Heart left ventricle (tissue), 13 donors: ENCODE data around the gene GPR173.

Experiments used
- POLR2A ChIP-seq, 2 donors: fragments of 450-650 bp; IDR thresholded peaks; one replicate each; pipeline ENCODE4 v1.6.1; 2017; ENCODE audit warnings: antibody characterized with exemption in 2 of 2, mild to moderate bottlenecking in 2 of 2, moderate library complexity in 2 of 2
- TF ChIP-seq, protein P1 (sequence below), 12 donors: fragments of 200-600 bp; sonication (generic) in 4 of 12; IDR thresholded peaks; one replicate each; pipeline versions ENCODE4 v1.5.0 to v1.8.0; 2018 to 2022; ENCODE audit warnings: antibody characterized with exemption in 12 of 12, mild to moderate bottlenecking in 5 of 12
- donor health status: ischemic (EF 13 %, LVEDD 7.1; RV severe dilation, severe dysfunction).
- donor health status: DM: no; HTN: yes; CAD: no.
- donor health status: DM: no; HTN: no; CAD: no.
- donor health status: ischemic (EF 25% LVEDD 6.9; RV normal size, moderate dysfunction).
- donor health status: ischemic (EF 25% LVEDD 5.7; RV mildly dilated, moderate dysfunction).
- donor health status: ischemic (EF 35%, LVEDD 5.7; RV mildly dilated, moderate dysfunction).
- donor health status: nonischemic (EF 11% LVEDD 7.7; RV severe dilation, severe dysfunction).
- donor health status: DM: yes; HTN: yes; CAD: no.
- donor health status: PGD.
- donor health status: ischemic (EF 29% LVEDD 5.4; RV normal size, mild dysfunction).
- donor health status: nonischemic (EF 23%, LVEDD 6.1; RV moderate dilation, normal function).

DNA sequence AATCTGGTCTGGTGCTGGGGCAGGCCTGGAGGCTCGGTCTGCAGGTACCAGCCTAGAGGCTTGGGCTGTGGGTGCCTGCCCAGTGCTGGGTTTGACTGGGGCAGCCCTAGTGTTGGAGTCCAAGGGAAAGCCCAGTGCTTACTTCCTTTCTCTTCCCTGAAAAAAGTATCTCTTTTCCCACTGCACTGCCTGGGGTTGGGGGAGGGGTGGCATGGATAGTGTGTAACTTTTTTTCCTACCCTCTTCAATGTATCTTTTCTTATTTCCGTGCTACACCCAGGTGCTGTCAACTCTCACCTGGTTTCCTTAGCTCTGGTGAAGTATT, 66.9 kb downstream of the GPR173 start:
- TF ChIP-seq, protein P1, sequence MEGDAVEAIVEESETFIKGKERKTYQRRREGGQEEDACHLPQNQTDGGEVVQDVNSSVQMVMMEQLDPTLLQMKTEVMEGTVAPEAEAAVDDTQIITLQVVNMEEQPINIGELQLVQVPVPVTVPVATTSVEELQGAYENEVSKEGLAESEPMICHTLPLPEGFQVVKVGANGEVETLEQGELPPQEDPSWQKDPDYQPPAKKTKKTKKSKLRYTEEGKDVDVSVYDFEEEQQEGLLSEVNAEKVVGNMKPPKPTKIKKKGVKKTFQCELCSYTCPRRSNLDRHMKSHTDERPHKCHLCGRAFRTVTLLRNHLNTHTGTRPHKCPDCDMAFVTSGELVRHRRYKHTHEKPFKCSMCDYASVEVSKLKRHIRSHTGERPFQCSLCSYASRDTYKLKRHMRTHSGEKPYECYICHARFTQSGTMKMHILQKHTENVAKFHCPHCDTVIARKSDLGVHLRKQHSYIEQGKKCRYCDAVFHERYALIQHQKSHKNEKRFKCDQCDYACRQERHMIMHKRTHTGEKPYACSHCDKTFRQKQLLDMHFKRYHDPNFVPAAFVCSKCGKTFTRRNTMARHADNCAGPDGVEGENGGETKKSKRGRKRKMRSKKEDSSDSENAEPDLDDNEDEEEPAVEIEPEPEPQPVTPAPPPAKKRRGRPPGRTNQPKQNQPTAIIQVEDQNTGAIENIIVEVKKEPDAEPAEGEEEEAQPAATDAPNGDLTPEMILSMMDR (IDR thresholded peaks at IDR 0.05) = no peak
- no peak for TF ChIP-seq POLR2A (IDR thresholded peaks at IDR 0.05)
